HepG2 (cell line): ENCODE measurements around the gene GNPAT. TPM values are rescaled to one million over a fixed set of nuclear protein-coding genes. Genes with fewer than 3 reads are reported as not detected.

ENCODE experiments used
- FOXK1 ChIP-seq: sonication (generic); formaldehyde crosslinking; IDR thresholded peaks from 2 replicates; pipeline ENCODE4 v1.4.0; 2020; ENCODE audit warnings: low read depth, missing genetic modification reagents, borderline replicate concordance
- GTF2F1 ChIP-seq: fragments of 150-350 bp; IDR thresholded peaks from 2 replicates; pipeline ENCODE4 v1.6.1; 2014; ENCODE audit warnings: low read length
- ISL2 ChIP-seq: sonication (generic); formaldehyde crosslinking; IDR thresholded peaks from 2 replicates; pipeline ENCODE4 v1.5.0; 2020; ENCODE audit warnings: missing genetic modification reagents
- KDM6A ChIP-seq: IDR thresholded peaks from 2 replicates; pipeline ENCODE4 v1.6.1; 2016; ENCODE audit warnings: low read depth
- MIXL1 ChIP-seq: IDR thresholded peaks from 2 replicates; pipeline ENCODE4 v1.6.1; 2016
- NFKBIZ ChIP-seq: IDR thresholded peaks from 2 replicates; pipeline ENCODE4 v1.6.1; 2018; ENCODE audit warnings: missing genetic modification reagents, missing compliant biosample characterization
- PRMT3 ChIP-seq: sonication (generic); formaldehyde crosslinking; IDR thresholded peaks from 2 replicates; pipeline ENCODE4 v1.8.1; 2022; ENCODE audit warnings: low read depth, mild to moderate bottlenecking, moderate library complexity, missing genetic modification reagents, borderline replicate concordance
- RELA ChIP-seq: sonication (generic); formaldehyde crosslinking; IDR thresholded peaks from 2 replicates; pipeline ENCODE4 v1.4.0; 2020; ENCODE audit warnings: missing genetic modification reagents
- ZNF138 ChIP-seq: sonication (generic); formaldehyde crosslinking; IDR thresholded peaks from 2 replicates; pipeline ENCODE4 v1.5.0; 2020; ENCODE audit warnings: mild to moderate bottlenecking, low read depth, missing genetic modification reagents
- ZSCAN5A ChIP-seq: sonication (generic); formaldehyde crosslinking; IDR thresholded peaks from 2 replicates; pipeline ENCODE4 v1.8.0; 2022; ENCODE audit warnings: mild to moderate bottlenecking, missing genetic modification reagents, borderline replicate concordance
- polyA plus RNA-seq, 8 experiments: library from polyadenylated mRNA; depleted of rRNA in 3 of 8; stranded (reverse) in 7 of 8; unstranded in 1 of 8; fragments of >200 nt; fragmentation: Illumina TruSeq in 4 of 8; extraction: Trizol in 4 of 8; gene quantifications; 2 replicates each; pipeline versions ENCODE4 v1.2.1 to v1.2.3, GENCODE V29; 2011 to 2016; ENCODE audit warnings: low read depth in 4 of 8, missing spikeins in 1 of 8, mixed read lengths in 1 of 8; ENCODE audit not compliant: insufficient read depth in 1 of 8
- total RNA-seq, 5 experiments: library from RNA; depleted of rRNA; stranded (reverse); fragments of >200 nt; fragmentation: Illumina TruSeq; extraction: Trizol; gene quantifications; 2 replicates each; pipeline ENCODE4 v1.2.3, GENCODE V29; 2016; ENCODE audit warnings: low read depth in 1 of 5
- TF ChIP-seq, protein P1 (sequence below): sonication (generic); formaldehyde crosslinking; IDR thresholded peaks from 2 replicates; pipeline ENCODE4 v1.4.0; 2020; ENCODE audit warnings: missing genetic modification reagents, mild to moderate bottlenecking, borderline replicate concordance
- TF ChIP-seq, protein P2 (sequence below): sonication (generic); formaldehyde crosslinking; IDR thresholded peaks from 2 replicates; pipeline ENCODE4 v1.5.1; 2020; ENCODE audit warnings: mild to moderate bottlenecking, missing genetic modification reagents
- TF ChIP-seq, protein P3 (sequence below): sonication (generic); formaldehyde crosslinking; IDR thresholded peaks from 2 replicates; pipeline ENCODE4 v1.9.0; 2021; ENCODE audit warnings: mild to moderate bottlenecking, missing genetic modification reagents

The GNPAT gene
- total and polyA plus RNA-seq, 2 of the 13 experiments (the other 11 are each of a cell fraction or from before 2014, with no cell fraction given) = 58.3 to 114 TPM

GRCh38 chr1:231211005-231211857 lies 29.8 kb upstream of the GNPAT start (continued):
- TF ChIP-seq, protein P1, sequence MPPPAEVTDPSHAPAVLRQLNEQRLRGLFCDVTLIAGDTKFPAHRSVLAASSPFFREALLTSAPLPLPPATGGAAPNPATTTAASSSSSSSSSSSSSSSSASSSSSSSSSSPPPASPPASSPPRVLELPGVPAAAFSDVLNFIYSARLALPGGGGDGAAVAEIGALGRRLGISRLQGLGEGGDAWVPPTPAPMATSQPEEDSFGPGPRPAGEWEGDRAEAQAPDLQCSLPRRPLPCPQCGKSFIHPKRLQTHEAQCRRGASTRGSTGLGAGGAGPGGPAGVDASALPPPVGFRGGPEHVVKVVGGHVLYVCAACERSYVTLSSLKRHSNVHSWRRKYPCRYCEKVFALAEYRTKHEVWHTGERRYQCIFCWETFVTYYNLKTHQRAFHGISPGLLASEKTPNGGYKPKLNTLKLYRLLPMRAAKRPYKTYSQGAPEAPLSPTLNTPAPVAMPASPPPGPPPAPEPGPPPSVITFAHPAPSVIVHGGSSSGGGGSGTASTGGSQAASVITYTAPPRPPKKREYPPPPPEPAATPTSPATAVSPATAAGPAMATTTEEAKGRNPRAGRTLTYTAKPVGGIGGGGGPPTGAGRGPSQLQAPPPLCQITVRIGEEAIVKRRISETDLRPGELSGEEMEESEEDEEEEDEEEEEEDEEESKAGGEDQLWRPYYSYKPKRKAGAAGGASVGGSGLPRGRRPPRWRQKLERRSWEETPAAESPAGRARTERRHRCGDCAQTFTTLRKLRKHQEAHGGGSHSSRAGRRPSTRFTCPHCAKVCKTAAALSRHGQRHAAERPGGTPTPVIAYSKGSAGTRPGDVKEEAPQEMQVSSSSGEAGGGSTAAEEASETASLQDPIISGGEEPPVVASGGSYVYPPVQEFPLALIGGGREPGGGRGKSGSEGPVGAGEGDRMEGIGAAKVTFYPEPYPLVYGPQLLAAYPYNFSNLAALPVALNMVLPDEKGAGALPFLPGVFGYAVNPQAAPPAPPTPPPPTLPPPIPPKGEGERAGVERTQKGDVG = no peak
- TF ChIP-seq MIXL1 (CRISPR knock-in tag) (no peak), ZNF138 (CRISPR knock-in tag) (0 out of 2 replicates have a peak, but pooled peaks have one; percentile 49), NFKBIZ (CRISPR knock-in tag) (no peak), PRMT3 (no peak), KDM6A (CRISPR knock-in tag) (no peak), ZSCAN5A (CRISPR knock-in tag) (no peak), ISL2 (CRISPR knock-in tag) (no peak), FOXK1 (CRISPR knock-in tag) (peak; percentile 34; the same call in 1 of the 2 replicates), GTF2F1 (no peak), RELA (CRISPR knock-in tag) (no peak)
- TF ChIP-seq, protein P2, sequence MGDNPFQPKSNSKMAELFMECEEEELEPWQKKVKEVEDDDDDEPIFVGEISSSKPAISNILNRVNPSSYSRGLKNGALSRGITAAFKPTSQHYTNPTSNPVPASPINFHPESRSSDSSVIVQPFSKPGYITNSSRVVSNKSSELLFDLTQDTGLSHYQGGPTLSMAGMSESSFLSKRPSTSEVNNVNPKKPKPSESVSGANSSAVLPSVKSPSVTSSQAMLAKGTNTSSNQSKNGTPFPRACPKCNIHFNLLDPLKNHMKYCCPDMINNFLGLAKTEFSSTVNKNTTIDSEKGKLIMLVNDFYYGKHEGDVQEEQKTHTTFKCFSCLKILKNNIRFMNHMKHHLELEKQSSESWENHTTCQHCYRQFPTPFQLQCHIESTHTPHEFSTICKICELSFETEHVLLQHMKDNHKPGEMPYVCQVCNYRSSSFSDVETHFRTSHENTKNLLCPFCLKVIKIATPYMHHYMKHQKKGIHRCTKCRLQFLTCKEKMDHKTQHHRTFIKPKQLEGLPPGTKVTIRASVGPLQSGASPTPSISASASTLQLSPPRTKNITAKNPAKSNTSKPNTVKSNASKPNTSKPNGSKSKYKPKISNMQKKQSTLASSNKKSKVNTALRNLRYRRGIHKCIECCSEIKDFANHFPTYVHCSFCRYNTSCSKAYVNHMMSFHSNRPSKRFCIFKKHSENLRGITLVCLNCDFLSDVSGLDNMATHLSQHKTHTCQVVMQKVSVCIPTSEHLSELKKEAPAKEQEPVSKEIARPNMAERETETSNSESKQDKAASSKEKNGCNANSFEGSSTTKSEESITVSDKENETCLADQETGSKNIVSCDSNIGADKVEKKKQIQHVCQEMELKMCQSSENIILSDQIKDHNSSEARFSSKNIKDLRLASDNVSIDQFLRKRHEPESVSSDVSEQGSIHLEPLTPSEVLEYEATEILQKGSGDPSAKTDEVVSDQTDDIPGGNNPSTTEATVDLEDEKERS = no peak
- TF ChIP-seq, protein P3, sequence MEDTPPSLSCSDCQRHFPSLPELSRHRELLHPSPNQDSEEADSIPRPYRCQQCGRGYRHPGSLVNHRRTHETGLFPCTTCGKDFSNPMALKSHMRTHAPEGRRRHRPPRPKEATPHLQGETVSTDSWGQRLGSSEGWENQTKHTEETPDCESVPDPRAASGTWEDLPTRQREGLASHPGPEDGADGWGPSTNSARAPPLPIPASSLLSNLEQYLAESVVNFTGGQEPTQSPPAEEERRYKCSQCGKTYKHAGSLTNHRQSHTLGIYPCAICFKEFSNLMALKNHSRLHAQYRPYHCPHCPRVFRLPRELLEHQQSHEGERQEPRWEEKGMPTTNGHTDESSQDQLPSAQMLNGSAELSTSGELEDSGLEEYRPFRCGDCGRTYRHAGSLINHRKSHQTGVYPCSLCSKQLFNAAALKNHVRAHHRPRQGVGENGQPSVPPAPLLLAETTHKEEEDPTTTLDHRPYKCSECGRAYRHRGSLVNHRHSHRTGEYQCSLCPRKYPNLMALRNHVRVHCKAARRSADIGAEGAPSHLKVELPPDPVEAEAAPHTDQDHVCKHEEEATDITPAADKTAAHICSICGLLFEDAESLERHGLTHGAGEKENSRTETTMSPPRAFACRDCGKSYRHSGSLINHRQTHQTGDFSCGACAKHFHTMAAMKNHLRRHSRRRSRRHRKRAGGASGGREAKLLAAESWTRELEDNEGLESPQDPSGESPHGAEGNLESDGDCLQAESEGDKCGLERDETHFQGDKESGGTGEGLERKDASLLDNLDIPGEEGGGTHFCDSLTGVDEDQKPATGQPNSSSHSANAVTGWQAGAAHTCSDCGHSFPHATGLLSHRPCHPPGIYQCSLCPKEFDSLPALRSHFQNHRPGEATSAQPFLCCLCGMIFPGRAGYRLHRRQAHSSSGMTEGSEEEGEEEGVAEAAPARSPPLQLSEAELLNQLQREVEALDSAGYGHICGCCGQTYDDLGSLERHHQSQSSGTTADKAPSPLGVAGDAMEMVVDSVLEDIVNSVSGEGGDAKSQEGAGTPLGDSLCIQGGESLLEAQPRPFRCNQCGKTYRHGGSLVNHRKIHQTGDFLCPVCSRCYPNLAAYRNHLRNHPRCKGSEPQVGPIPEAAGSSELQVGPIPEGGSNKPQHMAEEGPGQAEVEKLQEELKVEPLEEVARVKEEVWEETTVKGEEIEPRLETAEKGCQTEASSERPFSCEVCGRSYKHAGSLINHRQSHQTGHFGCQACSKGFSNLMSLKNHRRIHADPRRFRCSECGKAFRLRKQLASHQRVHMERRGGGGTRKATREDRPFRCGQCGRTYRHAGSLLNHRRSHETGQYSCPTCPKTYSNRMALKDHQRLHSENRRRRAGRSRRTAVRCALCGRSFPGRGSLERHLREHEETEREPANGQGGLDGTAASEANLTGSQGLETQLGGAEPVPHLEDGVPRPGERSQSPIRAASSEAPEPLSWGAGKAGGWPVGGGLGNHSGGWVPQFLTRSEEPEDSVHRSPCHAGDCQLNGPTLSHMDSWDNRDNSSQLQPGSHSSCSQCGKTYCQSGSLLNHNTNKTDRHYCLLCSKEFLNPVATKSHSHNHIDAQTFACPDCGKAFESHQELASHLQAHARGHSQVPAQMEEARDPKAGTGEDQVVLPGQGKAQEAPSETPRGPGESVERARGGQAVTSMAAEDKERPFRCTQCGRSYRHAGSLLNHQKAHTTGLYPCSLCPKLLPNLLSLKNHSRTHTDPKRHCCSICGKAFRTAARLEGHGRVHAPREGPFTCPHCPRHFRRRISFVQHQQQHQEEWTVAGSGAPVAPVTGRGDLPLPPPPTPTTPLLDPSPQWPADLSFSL (CRISPR knock-in tag) = no peak
